GM23338 (cell line): ENCODE measurements around the gene CORT. TPM values are rescaled to one million over a fixed set of nuclear protein-coding genes. Genes with fewer than 3 reads are reported as not detected.

ENCODE experiments used
- ATAC-seq: fragments of 200-7000 bp; cut with Tn5 transposase; 3 replicates; pipeline ENCODE4 v1.9.1; 2020
- DNase-seq: peaks from one replicate; pipeline ENCODE4 v3.0.0-alpha.2; 2015; ENCODE audit warnings: low spot score
- H2AFZ ChIP-seq: fragments of 200-600 bp; sonication (generic); 2 replicates; pipeline ENCODE4 v1.8.0; 2016; ENCODE audit warnings: antibody characterized with exemption, mild to moderate bottlenecking, moderate library complexity
- H3F3A ChIP-seq: fragments of 200-600 bp; sonication (generic); replicated peaks from 2 replicates; pipeline ENCODE4 v1.8.0; 2017; ENCODE audit warnings: antibody characterized with exemption, mixed run types, low read depth
- H3K27ac ChIP-seq: fragments of 200-600 bp; sonication (generic); 2 replicates; pipeline ENCODE4 v1.6.1; 2016; ENCODE audit warnings: low read depth
- H3K27me3 ChIP-seq: fragments of 200-600 bp; sonication (generic); 2 replicates; pipeline ENCODE4 v1.8.0; 2016; ENCODE audit warnings: mild to moderate bottlenecking, mixed run types, moderate library complexity; ENCODE audit not compliant: insufficient read depth
- H3K36me3 ChIP-seq: fragments of 200-600 bp; sonication (generic); 2 replicates; pipeline ENCODE4 v1.8.0; 2016; ENCODE audit warnings: mild to moderate bottlenecking; ENCODE audit not compliant: insufficient read depth
- H3K4me1 ChIP-seq: fragments of 200-600 bp; sonication (generic); 2 replicates; pipeline ENCODE4 v1.8.0; 2016; ENCODE audit warnings: mild to moderate bottlenecking, moderate library complexity; ENCODE audit not compliant: insufficient read depth
- H3K4me2 ChIP-seq: fragments of 200-600 bp; sonication (generic); 2 replicates; pipeline ENCODE4 v1.7.1; 2017; ENCODE audit warnings: mixed run types
- H3K4me3 ChIP-seq: fragments of 200-600 bp; sonication (generic); 2 replicates; pipeline ENCODE4 v1.6.1; 2016; ENCODE audit warnings: mixed run types
- H3K79me2 ChIP-seq: fragments of 200-600 bp; sonication (generic); replicated peaks from 2 replicates; pipeline ENCODE4 v1.8.0; 2017; ENCODE audit warnings: mild to moderate bottlenecking; ENCODE audit not compliant: insufficient read depth
- H3K9me2 ChIP-seq: fragments of 200-600 bp; sonication (generic); 2 replicates; pipeline ENCODE4 v1.8.0; 2017; ENCODE audit not compliant: insufficient read depth
- H4K20me1 ChIP-seq: fragments of 200-600 bp; sonication (generic); replicated peaks from 2 replicates; pipeline ENCODE4 v1.8.0; 2017; ENCODE audit warnings: mild to moderate bottlenecking; ENCODE audit not compliant: insufficient read depth
- H3K27ac Mint-ChIP-seq: 2 replicates; pipeline ENCODE4 v1.8.0; 2020; ENCODE audit warnings: inconsistent platforms, mild to moderate bottlenecking, moderate library complexity, mixed read lengths
- H3K27me3 Mint-ChIP-seq: 3 replicates; pipeline ENCODE4 v1.8.0; 2022; ENCODE audit warnings: low read depth, mild to moderate bottlenecking, moderate library complexity, mixed read lengths, inconsistent platforms; ENCODE audit not compliant: insufficient read depth, poor library complexity
- H3K36me3 Mint-ChIP-seq: 3 replicates; pipeline ENCODE4 v1.8.0; 2021; ENCODE audit warnings: low read depth, mild to moderate bottlenecking, inconsistent platforms, moderate library complexity, mixed read lengths
- H3K4me1 Mint-ChIP-seq: 3 replicates; pipeline ENCODE4 v1.8.0; 2020; ENCODE audit warnings: mild to moderate bottlenecking, inconsistent platforms, mixed read lengths
- H3K4me3 Mint-ChIP-seq: 3 replicates; pipeline ENCODE4 v1.8.0; 2021; ENCODE audit warnings: moderate library complexity, mild to moderate bottlenecking, inconsistent platforms, mixed read lengths
- H3K9me3 Mint-ChIP-seq: 3 replicates; pipeline ENCODE4 v1.8.0; 2020; ENCODE audit warnings: moderate library complexity, mild to moderate bottlenecking, inconsistent platforms, mixed read lengths
- CREB1 ChIP-seq: fragments of 250-450 bp; sonication (Bioruptor Pico); IDR thresholded peaks from 2 replicates; pipeline ENCODE4 v1.5.0; 2020; ENCODE audit warnings: low read depth, mild to moderate bottlenecking, moderate library complexity
- EZH2phosphoT487 ChIP-seq: fragments of 200-600 bp; sonication (generic); IDR thresholded peaks from one replicate; pipeline ENCODE4 v1.8.1; 2018; ENCODE audit warnings: antibody characterized with exemption; ENCODE audit not compliant: unreplicated experiment
- polyA plus RNA-seq: library from polyadenylated mRNA; unstranded; fragments of >200 nt; fragmentation: Nextera tagmentation; extraction: Ambion mirVana; gene quantifications from 2 replicates; pipeline ENCODE4 v1.2.1, GENCODE V29; 2016
- total RNA-seq: library from RNA; depleted of rRNA; stranded (reverse); fragments of >200 nt; shearing (Covaris generic); gene quantifications from 2 replicates; pipeline ENCODE4 v1.2.3, GENCODE V29; 2014
- TF ChIP-seq, protein P1 (sequence below): IDR thresholded peaks from 2 replicates; pipeline ENCODE4 v1.6.1; 2016; ENCODE audit warnings: antibody characterized with exemption
- TF ChIP-seq, protein P2 (sequence below): fragments of 250-450 bp; sonication (Bioruptor Pico); IDR thresholded peaks from 2 replicates; pipeline ENCODE4 v1.5.0; 2020; ENCODE audit warnings: mild to moderate bottlenecking, moderate library complexity

CORT gene
- total and polyA plus RNA-seq, 2 experiments from 2014 or later, result 1.4 TPM; not detected in 1

DNA sequence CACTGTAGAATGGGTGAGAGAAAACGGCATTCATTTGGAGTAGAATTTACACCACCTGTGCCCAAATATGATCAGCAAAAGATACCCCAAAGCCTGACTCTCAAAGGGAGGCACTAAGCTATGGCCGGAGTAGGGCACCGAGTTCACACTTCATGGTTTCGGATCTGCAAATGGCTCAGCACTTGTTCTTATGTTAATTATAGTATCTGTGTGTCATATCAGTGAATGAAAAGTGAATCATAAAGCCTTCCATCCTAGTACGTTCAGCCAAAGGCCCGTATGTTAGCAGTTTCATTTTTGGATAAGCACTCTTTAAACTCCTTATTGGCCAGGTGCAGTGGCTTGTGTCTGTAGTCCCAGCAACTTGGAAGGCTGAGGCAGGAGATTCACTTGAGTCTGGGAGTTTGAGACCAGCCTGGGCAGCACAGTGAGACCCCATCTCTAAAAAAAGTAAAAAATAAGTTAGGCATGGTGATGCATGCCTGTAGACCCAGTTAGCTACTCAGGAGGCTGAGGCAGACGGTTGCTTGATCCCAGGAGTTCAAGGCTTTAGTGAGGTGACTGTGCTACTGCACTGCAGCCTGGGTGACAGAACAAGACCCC, 4.9 kb upstream of the CORT start:
- H3K27ac ChIP-seq, result no peak overlapping the region
- H3K27ac Mint-ChIP-seq, result no peak overlapping the region
- H3K4me1 ChIP-seq, result no peaks in the 10 kb centered on the region
- peaks cover 8% of the 10 kb centered on the region; the same call in 2 of the 3 replicates for H3K36me3 Mint-ChIP-seq
- H3K4me3 Mint-ChIP-seq, result no peak overlapping the region
- TF ChIP-seq, protein P1, sequence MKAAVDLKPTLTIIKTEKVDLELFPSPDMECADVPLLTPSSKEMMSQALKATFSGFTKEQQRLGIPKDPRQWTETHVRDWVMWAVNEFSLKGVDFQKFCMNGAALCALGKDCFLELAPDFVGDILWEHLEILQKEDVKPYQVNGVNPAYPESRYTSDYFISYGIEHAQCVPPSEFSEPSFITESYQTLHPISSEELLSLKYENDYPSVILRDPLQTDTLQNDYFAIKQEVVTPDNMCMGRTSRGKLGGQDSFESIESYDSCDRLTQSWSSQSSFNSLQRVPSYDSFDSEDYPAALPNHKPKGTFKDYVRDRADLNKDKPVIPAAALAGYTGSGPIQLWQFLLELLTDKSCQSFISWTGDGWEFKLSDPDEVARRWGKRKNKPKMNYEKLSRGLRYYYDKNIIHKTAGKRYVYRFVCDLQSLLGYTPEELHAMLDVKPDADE, result no peak
- TF ChIP-seq, protein P2, sequence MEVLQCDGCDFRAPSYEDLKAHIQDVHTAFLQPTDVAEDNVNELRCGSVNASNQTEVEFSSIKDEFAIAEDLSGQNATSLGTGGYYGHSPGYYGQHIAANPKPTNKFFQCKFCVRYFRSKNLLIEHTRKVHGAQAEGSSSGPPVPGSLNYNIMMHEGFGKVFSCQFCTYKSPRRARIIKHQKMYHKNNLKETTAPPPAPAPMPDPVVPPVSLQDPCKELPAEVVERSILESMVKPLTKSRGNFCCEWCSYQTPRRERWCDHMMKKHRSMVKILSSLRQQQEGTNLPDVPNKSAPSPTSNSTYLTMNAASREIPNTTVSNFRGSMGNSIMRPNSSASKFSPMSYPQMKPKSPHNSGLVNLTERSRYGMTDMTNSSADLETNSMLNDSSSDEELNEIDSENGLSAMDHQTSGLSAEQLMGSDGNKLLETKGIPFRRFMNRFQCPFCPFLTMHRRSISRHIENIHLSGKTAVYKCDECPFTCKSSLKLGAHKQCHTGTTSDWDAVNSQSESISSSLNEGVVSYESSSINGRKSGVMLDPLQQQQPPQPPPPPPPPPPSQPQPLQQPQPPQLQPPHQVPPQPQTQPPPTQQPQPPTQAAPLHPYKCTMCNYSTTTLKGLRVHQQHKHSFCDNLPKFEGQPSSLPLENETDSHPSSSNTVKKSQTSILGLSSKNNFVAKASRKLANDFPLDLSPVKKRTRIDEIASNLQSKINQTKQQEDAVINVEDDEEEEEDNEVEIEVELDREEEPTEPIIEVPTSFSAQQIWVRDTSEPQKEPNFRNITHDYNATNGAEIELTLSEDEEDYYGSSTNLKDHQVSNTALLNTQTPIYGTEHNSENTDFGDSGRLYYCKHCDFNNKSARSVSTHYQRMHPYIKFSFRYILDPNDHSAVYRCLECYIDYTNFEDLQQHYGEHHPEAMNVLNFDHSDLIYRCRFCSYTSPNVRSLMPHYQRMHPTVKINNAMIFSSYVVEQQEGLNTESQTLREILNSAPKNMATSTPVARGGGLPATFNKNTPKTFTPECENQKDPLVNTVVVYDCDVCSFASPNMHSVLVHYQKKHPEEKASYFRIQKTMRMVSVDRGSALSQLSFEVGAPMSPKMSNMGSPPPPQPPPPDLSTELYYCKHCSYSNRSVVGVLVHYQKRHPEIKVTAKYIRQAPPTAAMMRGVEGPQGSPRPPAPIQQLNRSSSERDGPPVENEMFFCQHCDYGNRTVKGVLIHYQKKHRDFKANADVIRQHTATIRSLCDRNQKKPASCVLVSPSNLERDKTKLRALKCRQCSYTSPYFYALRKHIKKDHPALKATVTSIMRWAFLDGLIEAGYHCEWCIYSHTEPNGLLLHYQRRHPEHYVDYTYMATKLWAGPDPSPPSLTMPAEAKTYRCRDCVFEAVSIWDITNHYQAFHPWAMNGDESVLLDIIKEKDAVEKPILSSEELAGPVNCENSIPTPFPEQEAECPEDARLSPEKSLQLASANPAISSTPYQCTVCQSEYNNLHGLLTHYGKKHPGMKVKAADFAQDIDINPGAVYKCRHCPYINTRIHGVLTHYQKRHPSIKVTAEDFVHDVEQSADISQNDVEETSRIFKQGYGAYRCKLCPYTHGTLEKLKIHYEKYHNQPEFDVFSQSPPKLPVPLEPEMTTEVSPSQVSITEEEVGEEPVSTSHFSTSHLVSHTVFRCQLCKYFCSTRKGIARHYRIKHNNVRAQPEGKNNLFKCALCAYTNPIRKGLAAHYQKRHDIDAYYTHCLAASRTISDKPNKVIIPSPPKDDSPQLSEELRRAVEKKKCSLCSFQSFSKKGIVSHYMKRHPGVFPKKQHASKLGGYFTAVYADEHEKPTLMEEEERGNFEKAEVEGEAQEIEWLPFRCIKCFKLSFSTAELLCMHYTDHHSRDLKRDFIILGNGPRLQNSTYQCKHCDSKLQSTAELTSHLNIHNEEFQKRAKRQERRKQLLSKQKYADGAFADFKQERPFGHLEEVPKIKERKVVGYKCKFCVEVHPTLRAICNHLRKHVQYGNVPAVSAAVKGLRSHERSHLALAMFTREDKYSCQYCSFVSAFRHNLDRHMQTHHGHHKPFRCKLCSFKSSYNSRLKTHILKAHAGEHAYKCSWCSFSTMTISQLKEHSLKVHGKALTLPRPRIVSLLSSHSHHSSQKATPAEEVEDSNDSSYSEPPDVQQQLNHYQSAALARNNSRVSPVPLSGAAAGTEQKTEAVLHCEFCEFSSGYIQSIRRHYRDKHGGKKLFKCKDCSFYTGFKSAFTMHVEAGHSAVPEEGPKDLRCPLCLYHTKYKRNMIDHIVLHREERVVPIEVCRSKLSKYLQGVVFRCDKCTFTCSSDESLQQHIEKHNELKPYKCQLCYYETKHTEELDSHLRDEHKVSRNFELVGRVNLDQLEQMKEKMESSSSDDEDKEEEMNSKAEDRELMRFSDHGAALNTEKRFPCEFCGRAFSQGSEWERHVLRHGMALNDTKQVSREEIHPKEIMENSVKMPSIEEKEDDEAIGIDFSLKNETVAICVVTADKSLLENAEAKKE, result no peak
- TF ChIP-seq CREB1 (CRISPR knock-in tag) (no peak), EZH2phosphoT487 (no peak)
- no peaks in the 10 kb centered on the region for H4K20me1 ChIP-seq
- H3F3A ChIP-seq, result 0 out of 2 replicates have a peak, but pooled peaks cover 3% of the 10 kb centered on the region
- H3K27me3 Mint-ChIP-seq, result no peaks in the 10 kb centered on the region
- H2AFZ ChIP-seq, result no peak overlapping the region
- ATAC-seq (no peak), DNase-seq (no peak)
- H3K79me2 ChIP-seq, result no peaks in the 10 kb centered on the region
- H3K4me3 ChIP-seq, result no peak overlapping the region
- no peak overlapping the region for H3K4me2 ChIP-seq
- no peaks in the 10 kb centered on the region for H3K36me3 ChIP-seq
- H3K4me1 Mint-ChIP-seq, result peaks cover 6% of the 10 kb centered on the region
- H3K9me2 ChIP-seq, result no peaks in the 10 kb centered on the region
- no peaks in the 10 kb centered on the region for H3K9me3 Mint-ChIP-seq
- H3K27me3 ChIP-seq, result no peaks in the 10 kb centered on the region
